Skeletal muscle satellite cell (primary cell): ENCODE data around the gene CTIF.

Source experiments
- H3K27me3 ChIP-seq: 2 replicates; pipeline ENCODE4 v1.7.0; 2013; ENCODE audit warnings: low read length; ENCODE audit not compliant: control insufficient read depth, insufficient read depth
- H3K36me3 ChIP-seq: 2 replicates; pipeline ENCODE4 v1.7.0; 2013; ENCODE audit warnings: mild to moderate bottlenecking, control low read depth, low read length; ENCODE audit not compliant: insufficient read depth
- H3K4me1 ChIP-seq: 2 replicates; pipeline ENCODE4 v1.7.0; 2013; ENCODE audit warnings: low read length; ENCODE audit not compliant: control insufficient read depth, insufficient read depth
- H3K4me2 ChIP-seq: 2 replicates; pipeline ENCODE4 v1.7.0; 2013; ENCODE audit warnings: mild to moderate bottlenecking, low read length
- H3K4me3 ChIP-seq: 2 replicates; pipeline ENCODE4 v1.7.0; 2013; ENCODE audit warnings: low read length
- H3K9ac ChIP-seq: 2 replicates; pipeline ENCODE4 v1.7.0; 2013; ENCODE audit warnings: mild to moderate bottlenecking, low read depth, low read length, moderate library complexity
- H3K9me3 ChIP-seq: replicated peaks from 2 replicates; pipeline ENCODE4 v1.7.0; 2013; ENCODE audit warnings: mild to moderate bottlenecking, control low read depth, low read length

CTIF gene

DNA sequence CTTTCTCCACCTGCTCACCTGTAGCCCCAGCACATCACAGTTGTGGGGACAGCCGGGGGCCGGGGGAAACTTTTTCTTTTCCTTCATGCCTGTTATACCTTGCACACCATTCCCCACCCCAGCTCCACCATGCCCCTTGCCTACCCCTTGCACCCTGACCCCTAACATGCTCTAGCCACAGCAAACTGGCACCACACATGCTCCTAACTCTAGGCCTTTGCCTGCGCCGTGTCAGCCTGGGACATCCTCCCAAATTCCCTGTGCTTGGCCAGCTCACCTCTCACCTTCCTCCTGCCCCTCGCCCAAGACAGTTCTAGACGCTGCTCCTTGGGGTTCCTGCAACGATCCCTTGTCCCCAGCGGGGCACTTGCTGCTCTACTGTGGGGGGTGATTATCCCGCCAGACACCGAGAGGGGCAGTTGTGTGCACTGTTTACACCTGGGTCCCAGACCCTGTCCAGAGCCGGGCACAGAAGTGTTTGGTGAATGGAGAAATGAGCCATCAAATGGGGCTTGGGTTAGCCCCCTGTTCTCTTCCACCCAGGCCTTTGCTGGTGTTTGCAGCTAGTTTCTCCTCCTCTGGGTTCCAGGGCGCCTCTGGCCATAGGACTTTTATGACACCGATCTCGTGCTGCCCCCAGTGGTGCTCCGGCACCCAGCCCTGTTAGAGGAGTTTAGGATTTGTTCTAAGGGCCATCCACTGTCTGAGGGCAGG, 129.8 kb downstream of the CTIF start:
- Histone ChIP-seq H3K36me3 (peaks cover 50% of the 10 kb centered on the region), H3K4me1 (no peaks in the 10 kb centered on the region), H3K27me3 (no peaks in the 10 kb centered on the region), H3K9ac (no peak overlapping the region), H3K4me2 (no peak overlapping the region), H3K4me3 (no peak overlapping the region), H3K9me3 (no peaks in the 10 kb centered on the region)

DNA sequence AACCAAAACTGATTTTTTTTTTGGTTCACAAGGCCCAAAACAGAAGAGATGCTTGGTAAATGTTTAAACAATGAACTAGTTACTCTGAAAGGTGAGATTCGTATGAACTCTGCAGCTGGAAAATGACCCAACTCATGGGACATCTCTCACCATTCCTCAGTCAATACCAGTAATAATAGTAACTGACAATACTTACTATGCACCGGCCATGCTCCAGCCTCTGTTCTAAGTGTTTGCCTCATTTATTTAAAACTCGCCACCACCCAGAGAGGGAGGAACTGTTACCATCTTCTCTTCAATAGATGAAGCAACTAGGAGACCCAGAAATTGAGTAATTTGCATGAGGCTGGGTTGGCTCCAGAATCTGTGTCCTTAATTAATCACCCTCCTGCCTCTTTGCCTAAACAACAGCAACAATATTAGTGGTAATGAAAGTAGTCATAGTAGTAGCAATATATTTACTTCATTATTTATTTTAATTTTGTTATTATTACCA, 130.4 kb downstream of the CTIF start:
- no peaks in the 10 kb centered on the region for H3K27me3 ChIP-seq
- H3K9ac ChIP-seq, result no peak overlapping the region
- H3K36me3 ChIP-seq, result peaks cover 50% of the 10 kb centered on the region
- no peaks in the 10 kb centered on the region for H3K9me3 ChIP-seq
- H3K4me2 ChIP-seq, result no peak overlapping the region
- no peak overlapping the region for H3K4me3 ChIP-seq
- H3K4me1 ChIP-seq, result no peaks in the 10 kb centered on the region

DNA sequence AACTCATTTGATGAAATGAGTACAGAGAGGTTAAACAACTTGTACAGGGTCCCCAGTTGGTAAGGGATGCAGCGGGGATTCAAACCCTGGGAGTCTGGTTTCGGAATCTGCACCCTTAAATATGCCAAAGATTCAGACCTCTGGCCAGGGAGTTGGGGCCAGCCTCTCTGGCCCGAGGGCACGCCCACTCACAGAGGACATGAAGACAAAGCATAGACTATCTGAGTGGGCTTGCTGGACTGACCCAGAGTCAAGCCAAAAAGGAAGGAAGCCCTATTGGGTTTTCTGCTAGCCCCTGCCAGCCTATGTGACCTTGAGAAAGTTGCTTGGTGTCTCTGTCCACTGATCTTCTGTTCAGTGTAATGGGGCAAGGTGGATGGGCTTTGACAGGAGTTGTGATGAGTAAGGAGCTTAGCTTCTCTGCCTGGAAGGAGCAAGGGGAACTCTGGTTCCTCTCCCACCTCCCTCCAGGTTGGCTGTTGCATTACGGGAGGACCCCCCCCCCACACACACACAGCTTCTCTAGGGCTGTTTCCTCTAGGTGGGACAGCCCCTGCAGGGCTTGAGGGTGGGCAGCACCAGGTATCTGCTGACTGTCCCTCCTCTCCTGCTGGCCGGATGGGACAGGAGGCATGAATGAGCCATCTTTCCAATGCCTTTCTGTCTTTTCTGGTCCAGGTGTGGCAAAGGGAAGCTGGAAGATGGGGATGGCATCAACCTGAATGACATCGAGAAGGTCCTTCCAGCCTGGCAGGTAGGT, 131.3 kb downstream of the CTIF start:
- Histone ChIP-seq H3K9ac (no peak overlapping the region), H3K36me3 (peaks cover 50% of the 10 kb centered on the region), H3K4me1 (no peaks in the 10 kb centered on the region), H3K9me3 (no peaks in the 10 kb centered on the region), H3K27me3 (no peaks in the 10 kb centered on the region), H3K4me3 (no peak overlapping the region), H3K4me2 (no peak overlapping the region)

DNA sequence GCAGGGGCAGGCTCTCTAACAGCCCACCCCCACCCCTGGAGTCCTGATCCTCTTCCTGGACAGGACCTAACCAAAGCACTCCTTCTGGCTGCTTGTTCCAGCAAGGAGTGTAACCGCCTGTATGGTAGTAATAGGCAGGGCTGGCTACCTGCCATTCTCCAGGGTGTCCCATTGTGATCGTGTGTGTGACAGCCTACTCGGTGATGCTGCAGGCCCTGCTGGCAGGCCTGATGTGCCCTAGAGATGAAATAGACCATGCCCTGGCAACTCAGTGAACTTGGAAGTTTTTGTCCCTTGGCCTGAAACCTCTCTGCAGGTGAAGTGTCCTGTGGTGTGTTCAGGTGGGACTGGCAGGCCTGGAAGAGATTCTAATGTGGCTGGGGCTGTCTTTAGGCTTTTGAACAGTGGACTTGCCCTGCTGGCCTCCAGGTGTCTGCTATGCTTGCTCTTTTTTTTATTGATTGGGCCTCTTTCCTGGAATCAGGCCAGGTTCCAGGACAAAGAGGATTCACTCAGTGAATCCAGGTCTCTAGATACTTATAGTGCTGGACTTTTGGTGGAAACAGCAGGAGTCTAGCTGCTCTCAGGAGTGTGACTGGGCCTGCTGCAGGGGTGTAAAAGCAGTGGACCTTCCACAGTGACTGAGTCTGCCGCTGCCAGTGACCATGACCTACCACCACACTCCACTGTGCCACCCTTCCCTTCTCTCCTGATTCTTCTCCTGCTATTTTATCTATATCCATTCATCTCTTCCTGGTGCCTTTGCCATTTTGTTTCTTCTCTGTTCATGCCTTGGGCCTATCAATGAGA, 132.1 kb downstream of the CTIF start:
- peaks cover 4% of the 10 kb centered on the region for H3K4me1 ChIP-seq
- H3K4me2 ChIP-seq, result no peak overlapping the region
- no peaks in the 10 kb centered on the region for H3K27me3 ChIP-seq
- no peak overlapping the region for H3K9ac ChIP-seq
- H3K9me3 ChIP-seq, result no peaks in the 10 kb centered on the region
- H3K36me3 ChIP-seq, result peaks cover 43% of the 10 kb centered on the region
- H3K4me3 ChIP-seq, result no peak overlapping the region

DNA sequence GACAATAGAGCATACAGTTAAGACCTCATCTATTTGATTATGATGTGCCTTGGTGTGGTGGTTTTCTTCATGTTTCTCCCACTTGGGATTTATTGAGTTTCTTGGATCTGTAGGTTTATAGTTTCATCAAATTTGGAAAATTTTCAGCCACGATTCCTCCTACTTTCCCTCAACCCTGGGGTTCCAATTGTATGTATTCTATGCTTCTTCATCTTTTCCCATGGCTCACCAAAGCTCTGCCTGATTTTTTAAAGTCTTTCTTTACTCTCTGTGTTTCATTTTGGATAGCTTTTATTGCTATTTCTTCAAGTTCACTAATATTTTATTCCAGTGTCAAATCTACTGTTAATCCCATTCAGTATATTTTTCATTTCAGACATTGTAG, 132.7 kb downstream of the CTIF start:
- Histone ChIP-seq H3K4me3 (no peak overlapping the region), H3K27me3 (no peaks in the 10 kb centered on the region), H3K4me1 (peaks cover 6% of the 10 kb centered on the region), H3K9me3 (no peaks in the 10 kb centered on the region), H3K4me2 (no peak overlapping the region), H3K9ac (no peak overlapping the region), H3K36me3 (peaks cover 38% of the 10 kb centered on the region)

DNA sequence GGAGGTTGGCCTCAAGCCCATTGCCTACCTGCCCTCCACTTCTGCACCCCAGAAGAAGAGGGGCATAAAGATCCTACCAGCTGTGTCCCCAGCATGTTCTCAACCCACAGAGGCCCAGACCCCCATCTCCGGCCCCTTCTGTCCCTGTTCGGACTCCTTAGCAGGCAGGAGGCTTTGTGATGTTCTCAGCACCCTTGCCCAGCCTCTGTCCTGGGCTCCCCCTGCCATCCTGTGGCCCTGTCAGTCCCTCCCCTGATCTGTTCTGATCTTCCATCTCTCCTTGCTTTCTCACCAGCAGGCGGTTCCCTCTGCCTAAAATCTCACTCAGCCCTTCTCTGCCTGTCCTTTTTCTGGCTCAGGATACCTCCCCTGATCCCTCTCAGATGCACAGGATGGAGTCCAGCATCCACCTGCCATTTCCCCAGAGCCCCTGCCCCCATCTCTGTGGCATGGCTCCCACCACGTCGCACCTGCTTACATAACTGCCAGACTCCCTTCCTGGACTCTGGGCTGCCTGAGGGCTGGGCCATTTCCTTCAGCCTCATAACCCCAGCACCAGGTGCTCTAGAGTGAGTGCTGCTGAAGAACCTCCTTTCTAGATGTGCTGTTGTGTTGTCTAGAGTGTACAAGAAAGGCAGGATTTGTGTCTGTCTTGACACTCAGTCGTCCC, 134.0 kb downstream of the CTIF start:
- Histone ChIP-seq H3K4me1 (peaks cover 7% of the 10 kb centered on the region), H3K36me3 (peaks cover 42% of the 10 kb centered on the region), H3K4me2 (no peak overlapping the region), H3K4me3 (no peak overlapping the region), H3K9ac (no peak overlapping the region), H3K27me3 (no peaks in the 10 kb centered on the region), H3K9me3 (no peaks in the 10 kb centered on the region)

DNA sequence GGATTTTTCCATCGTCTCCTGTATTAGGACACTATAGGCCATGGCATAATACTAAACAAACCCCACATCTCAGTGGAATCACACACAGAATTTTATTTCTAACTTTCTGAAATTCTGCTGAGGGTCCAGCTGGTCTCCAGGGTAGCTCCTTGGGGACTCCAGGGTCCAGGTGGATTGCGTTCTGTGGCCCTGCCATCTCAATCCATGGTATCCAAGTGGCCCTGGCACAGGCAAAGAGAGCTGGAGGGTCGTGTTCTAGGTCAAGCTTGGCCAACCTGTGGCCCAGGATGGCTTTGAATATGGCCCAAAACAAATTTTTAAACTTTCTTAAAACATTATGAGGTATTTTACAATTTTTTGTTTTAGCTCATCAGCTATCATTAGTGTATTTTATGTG, 134.6 kb downstream of the CTIF start:
- Histone ChIP-seq H3K4me1 (peaks cover 7% of the 10 kb centered on the region), H3K4me2 (no peak overlapping the region), H3K4me3 (no peak overlapping the region), H3K9ac (no peak overlapping the region), H3K36me3 (peaks cover 37% of the 10 kb centered on the region), H3K9me3 (no peaks in the 10 kb centered on the region), H3K27me3 (no peaks in the 10 kb centered on the region)

DNA sequence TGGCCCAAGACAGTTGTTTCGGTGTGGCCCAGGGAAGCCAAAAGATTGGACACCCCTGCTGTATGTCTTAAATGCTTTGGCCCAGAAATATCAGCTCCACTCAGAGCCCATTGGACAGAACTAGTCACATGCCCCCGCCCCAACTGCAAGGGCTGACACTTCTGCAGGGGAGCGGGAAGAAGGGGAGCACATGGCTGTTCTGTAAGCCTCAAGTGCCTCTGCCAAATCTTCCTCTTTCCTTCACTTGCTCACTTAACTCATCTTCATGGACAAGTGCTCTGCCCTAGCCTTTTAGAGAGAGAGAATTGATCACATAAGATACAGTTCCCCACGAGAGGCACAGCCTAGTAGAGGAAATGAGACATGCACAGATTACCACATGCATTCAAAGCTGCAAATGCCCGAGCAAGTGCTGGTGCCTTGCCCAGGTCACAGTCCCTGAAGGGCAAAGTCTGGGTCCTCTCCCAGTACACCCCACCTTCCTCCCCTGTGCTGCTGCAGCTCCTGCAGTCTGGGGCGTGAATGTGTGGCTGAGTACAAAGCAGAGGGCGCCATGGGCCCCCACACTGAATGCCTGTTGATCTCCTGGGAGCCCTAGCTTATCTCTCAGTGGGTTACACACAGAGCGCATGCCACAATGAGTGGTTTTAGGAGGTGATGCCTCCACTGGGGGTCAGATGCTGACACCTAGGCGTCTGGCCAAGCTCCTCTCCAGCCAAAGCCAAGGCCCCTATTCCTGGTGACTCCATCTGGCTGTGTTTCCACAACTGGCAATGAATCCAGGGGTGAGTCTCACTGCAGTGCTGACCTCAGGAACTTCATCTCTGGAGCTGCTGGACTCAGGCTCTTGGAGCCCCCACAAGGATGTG, 135.3 kb downstream of the CTIF start:
- H3K9me3 ChIP-seq, result no peaks in the 10 kb centered on the region
- peaks cover 37% of the 10 kb centered on the region for H3K36me3 ChIP-seq
- no peaks in the 10 kb centered on the region for H3K27me3 ChIP-seq
- peaks cover 7% of the 10 kb centered on the region for H3K4me1 ChIP-seq
- H3K4me2 ChIP-seq, result no peak overlapping the region
- H3K4me3 ChIP-seq, result no peak overlapping the region
- no peak overlapping the region for H3K9ac ChIP-seq

DNA sequence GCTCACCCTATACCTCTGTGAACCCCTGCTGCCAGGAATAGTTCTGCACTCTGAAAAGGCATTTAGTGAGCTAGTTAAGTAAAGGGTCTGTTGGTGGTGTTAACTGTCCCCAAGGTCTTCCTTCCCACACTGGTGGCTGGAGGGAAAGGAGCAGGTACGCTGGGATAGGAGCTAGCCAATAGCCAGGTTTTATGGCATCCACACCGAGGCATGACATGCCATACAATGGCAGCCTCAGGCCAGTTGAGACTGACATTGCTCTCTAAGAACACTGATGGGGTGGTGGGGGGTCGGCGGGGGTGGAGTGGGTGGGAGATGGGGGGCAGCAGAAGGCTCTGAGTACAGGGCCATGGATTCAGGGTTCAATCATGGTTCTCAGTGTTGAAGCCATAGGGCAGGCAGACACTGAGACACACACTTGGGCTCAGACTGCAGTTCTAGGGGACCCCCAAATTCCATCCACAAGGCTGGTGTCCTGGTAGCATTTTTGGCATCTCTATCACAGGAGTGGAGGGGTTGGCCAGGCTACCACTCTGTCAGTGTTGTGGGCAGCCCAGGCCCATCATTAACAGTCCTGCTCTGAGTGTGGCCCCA, 136.0 kb downstream of the CTIF start:
- no peaks in the 10 kb centered on the region for H3K9me3 ChIP-seq
- no peak overlapping the region for H3K4me3 ChIP-seq
- H3K36me3 ChIP-seq, result peaks cover 34% of the 10 kb centered on the region
- H3K9ac ChIP-seq, result no peak overlapping the region
- no peaks in the 10 kb centered on the region for H3K27me3 ChIP-seq
- H3K4me2 ChIP-seq, result no peak overlapping the region
- H3K4me1 ChIP-seq, result peaks cover 7% of the 10 kb centered on the region

DNA sequence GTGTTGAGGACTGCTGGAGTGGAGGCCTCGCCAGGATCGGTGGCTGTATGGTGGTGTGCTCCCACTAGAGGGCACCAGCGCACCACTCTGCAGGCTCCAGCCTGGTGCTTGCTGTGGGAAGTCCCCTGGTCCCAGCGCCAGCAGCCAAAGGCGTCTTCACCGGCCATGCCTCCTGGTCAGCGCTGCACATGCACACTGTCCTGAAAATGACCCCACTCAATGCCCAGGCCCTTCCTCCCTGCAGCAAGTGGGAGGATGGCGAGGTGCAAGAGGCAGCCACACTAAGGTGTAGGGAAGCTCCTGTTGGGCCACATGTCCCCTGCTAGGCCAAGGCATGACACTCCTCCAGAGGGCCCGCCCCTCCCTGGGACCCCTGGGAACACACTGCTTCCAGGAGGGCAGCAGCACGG, 136.5 kb downstream of the CTIF start:
- H3K27me3 ChIP-seq, result no peaks in the 10 kb centered on the region
- no peaks in the 10 kb centered on the region for H3K9me3 ChIP-seq
- H3K36me3 ChIP-seq, result peaks cover 32% of the 10 kb centered on the region
- peak overlapping the region; percentile 11 for H3K4me2 ChIP-seq
- peaks cover 7% of the 10 kb centered on the region for H3K4me1 ChIP-seq
- H3K9ac ChIP-seq, result no peak overlapping the region
- H3K4me3 ChIP-seq, result no peak overlapping the region
